ENCODE measurements around the gene MTIF3.

GRCh38 chr13:27474751-27475268 is 24.4 kb upstream of the MTIF3 start:
- TF ChIP-seq CTCF (IDR thresholded peaks at IDR 0.05 in 8 of 11, conservative IDR thresholded peaks at IDR 0.05 in 3 of 11) (no peak), POLR2AphosphoS5 (IDR thresholded peaks at IDR 0.05) (no peak), POLR2A (IDR thresholded peaks at IDR 0.05) (no peak)
